GM21515 (cell line): ENCODE results near the gene ATF1.
"Not testable (repeated sequence)": the region's sequence is repeated elsewhere in the genome, so short reads cannot be mapped to it uniquely, and the experiment has no call there.

Source experiments
- ATAC-seq: cut with Tn5 transposase; IDR thresholded peaks from one replicate; pipeline ENCODE4 v1.9.1; 2021; ENCODE audit not compliant: unreplicated experiment

The ATF1 gene

DNA sequence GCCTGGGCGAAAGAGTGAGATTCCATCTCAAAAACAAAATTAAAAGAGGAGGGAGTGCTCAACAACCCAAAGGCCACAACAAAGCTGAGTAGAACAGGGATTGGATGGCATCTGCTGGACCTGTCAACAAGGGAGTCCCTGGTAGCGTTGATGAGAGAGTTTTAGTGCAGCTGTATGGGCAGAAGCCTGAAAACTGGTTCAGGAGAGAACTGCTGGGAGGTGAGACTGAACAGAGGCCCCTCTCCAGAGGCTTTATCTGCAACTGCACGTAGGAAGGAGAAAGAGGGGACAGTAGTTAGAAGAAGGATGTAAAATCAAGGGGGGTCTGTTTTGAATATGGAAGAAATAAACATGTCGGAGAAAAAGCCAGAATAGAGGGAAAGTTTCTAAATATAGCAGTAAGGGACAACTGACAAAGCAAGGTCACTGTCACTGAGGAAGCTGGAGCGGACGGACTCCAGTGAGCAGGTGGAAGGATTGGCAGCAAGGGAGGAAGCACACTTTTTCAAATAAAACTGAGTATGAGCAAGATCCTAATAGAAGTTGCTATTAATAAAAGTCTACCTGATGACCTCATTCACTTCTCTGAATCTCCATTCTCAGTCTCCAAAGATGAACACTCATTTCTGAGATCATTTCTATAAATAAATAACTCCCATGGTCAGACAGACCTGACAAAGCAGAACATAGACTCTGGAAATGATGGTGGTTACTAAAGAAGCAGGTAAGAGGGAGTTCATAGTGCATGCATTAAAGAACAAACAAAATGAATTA lies 11.8 kb upstream of the ATF1 start:
- ATAC-seq, result no peak

DNA sequence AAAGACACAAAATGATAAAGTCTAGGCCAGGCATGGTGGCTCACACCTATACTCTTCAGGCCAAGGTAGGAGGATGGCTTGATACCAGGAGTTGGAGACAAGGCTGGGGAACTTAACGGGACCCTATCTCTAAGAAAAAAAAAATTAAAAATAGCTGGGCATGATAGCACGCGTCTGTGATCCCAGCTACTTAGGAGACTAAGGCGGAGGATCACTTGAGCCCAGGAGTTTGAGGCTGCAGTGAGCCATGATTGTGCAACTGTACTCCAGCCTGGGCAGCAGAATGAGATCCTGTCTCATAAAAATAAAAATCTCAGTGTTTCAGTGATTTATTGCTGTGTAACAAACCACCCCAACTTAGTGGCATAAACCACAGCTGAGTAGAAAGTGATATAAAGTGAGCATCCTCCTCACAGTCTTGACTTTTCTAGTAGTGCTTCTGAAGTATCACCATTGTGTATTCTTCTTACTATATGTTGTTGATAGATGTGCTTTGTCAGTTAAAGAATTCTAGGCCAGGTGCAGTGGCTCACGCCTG lies 10.6 kb upstream of the ATF1 start:
- ATAC-seq, result no peak

DNA sequence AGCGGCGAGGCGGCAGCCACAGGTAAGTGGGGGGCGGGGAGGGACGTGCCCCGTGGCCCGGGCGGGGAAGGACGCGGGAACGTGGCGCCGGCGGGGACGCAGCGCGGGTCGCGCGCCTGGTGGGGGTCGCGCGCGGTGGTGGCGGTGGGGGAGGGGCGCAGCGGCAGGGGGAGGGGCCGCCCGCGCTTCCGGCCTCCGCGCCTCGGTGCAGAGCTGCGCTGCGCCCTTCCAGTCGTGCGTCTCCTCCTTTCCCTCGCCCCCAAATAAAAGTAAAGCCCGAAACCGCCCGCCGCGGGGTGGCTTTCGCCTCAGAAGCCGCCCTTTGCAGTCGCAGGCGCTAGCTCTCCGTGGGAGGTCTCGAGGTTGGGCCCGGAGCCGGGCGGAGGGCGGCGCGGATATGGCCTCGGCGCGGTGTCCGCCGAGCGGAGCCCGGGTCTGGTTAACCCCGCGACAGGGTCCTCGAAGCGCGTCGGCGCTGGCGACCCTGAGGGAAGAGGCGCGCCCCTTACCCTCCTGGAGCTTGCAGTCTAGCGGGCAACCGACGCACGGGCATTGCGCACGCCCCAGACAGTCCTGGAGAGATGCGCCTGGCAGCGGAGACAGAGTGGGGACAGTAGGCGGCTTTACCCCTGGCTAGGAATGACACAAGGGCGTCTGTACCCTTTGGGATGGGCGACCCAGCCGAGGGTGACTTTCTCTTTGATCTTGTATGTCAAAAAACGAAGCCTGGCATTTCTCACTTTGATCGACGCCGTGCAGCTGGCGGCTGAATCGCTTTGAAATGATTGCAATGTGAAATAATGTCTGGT lies 589 bp downstream of the ATF1 start:
- peak; percentile 45 for ATAC-seq

DNA sequence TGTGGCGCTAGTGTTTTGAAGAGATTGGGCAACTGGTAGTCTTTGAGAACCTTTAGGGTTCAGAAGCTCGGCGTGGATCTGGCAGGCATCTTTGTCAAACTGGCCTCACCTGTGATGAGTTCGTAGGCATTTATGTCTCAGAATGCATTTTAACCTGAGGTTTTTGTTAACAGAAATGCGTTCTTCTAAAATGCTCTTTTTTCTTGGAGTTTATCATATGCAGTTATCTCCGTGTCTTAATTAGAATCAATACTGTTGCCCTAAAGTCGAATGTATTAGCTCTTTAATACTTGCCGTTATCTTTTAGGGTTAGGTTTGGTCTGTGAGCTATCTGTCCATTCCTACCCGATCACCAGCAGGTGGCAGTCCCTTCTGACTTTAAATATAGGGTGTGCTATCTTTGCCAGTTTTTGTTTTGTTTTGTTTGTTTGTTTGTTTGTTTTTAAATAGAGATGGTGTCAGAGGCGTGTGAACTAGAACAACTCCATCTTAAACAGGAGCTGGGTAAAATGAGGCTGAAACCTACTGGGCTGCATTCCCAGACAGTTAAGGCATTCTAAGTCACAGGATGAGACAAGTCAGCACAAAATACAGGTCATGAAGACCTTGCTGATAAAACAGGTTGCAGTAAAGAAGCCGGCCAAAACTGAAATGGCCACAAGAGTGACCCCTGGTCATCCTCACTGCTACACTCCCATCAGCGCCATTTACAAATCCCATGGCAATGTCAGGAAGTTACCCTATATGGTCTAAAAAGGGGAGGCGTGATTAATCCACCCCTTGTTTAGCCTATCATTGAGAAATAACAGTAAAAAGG lies 1.4 kb downstream of the ATF1 start:
- peak; percentile 12 for ATAC-seq

DNA sequence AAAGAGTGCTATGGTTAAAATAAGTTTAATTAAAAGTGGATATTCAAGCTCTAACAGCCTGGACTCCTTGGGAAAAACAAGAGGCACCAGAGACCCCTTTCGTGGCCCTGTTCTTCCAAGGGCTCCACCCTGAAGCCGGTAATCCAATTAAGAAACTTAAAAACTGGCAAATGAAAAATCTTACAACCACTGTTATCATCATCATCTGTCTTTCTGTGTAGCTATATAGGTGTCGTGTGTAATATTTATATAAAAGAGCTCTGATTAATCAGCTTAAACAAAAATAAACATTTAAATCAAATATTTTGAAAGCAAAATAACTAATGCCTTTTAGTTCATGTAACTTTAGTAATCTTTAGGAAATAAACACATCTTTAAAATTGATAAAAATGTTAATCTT lies 4.5 kb downstream of the ATF1 start:
- no peak for ATAC-seq

DNA sequence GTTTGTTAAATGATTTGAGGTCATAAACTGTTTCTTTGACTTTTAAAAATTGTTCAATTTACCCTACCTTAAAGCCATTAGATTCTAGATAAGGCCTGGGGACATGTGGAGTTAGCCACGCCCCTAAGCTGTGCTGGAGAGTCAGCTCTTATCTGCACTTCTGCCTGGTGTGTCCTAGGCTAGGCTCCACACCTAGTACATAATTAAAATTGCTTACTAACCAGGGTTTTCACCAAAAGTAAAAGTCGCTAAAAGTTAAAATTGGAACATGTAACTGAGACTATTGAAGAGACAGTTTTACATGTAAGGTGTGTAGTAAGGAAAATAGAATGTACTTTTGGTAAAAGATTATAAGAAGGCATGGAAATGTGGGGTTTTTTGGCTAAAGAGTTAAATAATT lies 4.9 kb downstream of the ATF1 start:
- not testable (repeated sequence) for ATAC-seq

DNA sequence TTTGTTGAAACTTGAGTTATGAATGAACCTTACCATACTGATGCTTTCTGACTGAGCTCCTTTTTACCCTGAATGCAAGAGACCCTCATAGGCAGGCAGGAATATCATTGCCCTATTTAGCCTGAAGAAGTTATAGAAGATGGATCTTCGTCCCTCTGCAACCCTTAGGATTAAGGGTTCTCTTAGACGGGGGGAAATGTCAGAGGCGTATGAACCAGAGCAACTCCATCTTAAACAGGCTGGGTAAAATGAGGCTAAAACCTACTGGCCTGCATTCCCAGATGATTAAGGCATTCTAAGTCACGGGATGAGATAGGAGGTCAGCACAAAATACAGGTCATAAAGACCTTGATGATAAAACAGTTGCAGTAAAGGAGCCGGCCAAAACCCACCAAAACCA lies 7.5 kb downstream of the ATF1 start:
- ATAC-seq, result no peak

DNA sequence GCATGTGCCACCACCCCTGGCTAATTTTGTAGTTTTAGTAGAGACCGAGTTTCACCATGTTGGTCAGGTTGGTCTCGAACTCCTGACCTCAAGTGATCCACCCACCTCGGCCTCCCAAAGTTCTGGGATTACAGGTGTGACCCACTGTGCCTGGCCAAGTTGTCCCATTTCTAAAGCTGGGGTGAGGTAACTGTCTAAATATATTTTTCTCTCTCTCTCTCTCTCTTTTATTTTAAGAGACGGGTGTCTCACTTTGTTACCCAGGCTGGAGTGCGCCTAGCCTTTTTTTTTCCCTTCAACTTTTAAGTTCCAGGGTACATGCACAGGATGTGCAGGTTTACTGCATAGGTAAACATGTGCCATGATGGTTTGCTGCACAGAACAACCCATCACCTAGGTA lies 8.6 kb downstream of the ATF1 start:
- no peak for ATAC-seq

DNA sequence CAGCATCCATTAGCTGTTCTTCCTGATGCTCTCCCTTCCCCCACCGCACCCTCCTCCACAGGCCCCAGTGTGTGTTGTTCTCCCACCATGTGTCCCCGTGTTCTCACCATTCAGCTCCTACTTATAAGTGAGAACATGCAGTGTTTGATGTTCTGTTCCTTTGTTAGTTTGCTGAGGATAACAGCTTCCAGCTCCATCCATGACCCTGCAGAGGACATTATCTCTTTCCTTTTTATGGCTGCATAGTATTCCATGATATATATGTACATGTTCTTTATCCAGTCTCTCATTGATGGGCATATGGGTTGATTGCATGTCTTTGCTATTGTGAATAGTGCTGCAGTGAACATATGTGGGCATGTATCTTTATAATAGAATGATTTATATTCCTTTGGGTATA lies 9.0 kb downstream of the ATF1 start:
- ATAC-seq, result no peak

DNA sequence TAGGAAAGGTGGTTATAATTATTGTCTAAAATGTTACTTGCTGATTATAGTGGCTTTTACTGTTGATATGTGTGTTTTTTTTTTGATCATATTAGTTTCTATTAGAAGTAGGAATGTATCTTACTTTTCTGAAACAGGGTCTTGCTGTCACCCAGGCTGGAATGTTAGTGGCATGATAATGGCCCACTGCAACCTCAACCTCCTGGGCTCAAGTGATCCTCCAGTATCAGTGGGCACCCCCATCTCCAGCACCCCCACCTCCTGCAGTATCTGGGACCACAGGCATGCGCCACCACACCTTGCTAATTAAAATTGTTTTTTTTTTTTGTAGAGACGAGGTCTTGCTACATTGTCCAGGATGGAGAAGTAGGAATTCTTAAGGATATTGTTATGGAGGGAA lies 11.3 kb downstream of the ATF1 start:
- ATAC-seq, result no peak

DNA sequence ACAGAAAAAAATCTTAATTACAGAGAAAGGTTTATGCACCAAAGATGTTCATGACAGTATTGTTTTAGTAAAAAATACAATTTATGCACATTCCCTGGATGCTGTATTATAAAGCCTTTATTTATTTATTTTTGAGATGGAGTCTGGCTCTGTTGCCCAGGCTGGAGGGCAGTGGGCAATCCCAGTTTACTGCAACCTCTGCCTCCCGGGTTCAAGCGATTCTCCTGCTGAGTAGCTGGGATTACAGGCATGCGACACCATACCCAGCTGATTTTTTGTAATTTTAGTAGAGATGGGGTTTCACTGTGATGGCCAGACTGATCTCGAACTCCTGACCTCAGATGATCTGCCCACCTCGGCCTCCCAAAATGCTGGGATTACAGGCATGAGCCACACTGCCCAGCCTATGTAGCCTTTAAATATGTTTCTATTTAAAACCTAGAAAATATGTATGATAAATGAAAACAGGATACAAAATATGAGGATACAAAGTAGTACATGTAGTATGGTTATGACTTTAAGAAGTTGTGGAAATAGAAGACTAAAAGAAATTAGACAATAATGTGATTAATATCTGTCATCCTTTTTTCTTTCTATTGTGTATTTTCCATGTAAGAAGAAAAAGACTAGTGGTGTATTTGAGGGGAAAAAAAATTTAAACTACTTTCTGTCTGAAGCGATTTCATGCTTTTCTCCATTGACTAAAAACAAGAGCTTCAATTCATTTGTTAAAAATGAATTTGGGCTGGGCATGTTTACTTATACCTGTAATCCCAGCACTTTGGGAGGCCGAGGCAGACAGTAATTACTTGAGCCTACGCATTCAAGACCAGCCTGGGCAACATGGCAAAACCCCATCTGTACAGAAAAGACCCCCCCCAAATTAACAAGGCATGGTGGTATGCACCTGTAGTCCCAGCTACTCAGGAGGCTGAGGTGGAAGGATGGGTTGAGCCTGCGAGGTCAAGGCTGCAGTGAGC lies 13.1 kb downstream of the ATF1 start:
- no peak for ATAC-seq

DNA sequence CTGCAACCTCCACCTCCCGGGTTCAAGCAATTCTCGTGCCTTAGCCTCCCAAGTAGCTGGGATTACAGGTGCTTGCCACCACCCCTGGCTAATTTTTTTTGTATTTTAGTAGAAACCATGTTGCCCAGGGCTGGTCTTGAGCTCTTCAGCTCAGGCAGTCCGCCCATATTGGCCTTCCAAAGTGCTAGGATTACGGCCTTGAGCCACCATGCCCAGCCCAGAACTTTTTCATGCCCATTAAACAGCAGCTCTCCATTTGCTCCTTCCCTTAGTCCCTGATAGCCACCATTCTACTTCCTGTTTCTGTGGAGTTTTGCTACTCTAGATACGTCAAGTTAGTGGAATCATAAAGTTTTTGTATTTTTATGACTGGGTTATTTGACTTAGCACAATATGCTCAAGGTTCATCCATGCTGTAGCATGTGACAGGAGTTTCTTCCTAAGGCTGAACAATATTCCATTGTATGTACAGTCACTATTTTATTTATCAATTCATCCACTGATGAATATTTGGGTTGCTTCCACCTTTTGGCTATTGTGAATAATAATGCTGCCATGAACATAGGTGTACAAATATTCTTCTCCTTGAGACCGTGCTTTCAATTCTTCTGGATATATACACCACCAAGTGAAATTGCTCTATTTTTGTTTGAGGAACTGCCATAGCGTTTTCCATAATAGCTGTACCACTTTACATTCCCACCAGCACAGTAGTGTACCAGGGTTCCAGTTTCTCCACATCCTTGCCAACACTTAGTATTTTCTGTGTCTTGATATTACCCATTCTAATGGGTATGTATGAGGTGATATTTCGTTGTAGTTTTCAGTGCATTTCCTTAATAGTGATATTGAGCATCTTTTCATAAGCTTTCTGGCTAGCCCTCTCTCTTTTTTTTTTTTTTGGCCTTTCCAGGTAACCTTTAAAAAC lies 15.0 kb downstream of the ATF1 start:
- no peak for ATAC-seq

DNA sequence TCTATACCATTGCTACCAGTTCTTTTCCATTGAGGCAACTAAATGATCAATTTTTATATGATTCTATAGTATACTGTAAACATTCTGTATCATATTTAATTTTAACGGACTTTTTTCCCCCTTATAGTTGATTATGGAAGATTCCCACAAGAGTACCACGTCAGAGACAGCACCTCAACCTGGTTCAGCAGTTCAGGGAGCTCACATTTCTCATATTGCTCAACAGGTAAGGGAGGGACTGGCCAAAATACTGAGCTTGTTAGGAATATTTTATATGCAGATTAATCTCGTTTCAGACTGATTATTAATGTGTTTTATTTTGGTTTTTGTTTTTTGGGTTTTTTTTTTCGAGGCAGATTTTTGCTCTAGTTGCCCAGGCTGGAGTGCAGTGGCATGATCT lies 16.1 kb downstream of the ATF1 start:
- ATAC-seq, result no peak

DNA sequence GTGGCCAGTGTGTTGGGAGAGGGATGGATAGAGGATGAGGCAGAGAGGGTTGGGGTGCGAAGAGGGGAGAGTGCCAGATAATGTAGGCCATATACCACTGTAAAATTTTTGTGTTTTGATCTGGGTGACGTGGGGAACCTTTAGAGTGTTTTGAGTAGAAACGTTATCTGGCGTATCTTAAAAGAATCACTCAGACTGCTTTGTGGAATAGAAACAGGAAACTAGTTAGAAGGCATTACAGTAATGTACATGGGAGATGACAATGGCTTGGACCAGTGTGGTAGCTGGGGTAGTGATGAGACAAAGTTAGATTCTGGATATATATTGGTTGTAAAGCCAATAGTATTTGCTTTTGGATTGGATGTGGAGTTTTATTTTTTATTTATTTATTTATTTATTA lies 20.6 kb downstream of the ATF1 start:
- ATAC-seq, result no peak

DNA sequence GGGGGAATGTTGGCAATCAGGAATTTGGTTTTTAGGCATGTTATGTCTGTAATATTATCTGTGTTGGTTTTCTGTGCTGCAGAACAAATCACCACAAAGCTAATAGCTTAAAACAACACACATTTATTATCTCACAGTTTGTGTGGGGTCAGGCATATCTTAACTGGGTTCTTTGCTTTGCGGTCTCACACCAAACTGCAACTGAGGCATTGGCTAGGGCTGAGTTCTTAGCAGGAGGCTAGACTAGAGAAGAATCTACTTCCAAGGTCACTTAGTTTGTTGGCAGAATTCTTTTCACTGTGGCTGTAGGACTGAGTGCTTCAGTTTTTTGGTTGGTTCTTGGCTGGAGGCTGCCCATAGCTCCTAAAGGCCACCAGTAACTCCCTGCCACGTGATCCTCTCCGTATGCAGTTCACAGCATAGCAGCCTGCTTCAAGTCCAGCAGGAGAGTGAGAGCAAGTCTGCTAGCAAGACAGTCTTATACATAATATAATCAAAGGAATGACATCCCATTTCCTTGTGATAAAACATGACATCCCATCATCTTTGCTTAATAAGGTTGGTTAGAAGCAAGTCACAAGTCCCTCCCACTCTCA lies 21.6 kb downstream of the ATF1 start:
- ATAC-seq, result no peak

DNA sequence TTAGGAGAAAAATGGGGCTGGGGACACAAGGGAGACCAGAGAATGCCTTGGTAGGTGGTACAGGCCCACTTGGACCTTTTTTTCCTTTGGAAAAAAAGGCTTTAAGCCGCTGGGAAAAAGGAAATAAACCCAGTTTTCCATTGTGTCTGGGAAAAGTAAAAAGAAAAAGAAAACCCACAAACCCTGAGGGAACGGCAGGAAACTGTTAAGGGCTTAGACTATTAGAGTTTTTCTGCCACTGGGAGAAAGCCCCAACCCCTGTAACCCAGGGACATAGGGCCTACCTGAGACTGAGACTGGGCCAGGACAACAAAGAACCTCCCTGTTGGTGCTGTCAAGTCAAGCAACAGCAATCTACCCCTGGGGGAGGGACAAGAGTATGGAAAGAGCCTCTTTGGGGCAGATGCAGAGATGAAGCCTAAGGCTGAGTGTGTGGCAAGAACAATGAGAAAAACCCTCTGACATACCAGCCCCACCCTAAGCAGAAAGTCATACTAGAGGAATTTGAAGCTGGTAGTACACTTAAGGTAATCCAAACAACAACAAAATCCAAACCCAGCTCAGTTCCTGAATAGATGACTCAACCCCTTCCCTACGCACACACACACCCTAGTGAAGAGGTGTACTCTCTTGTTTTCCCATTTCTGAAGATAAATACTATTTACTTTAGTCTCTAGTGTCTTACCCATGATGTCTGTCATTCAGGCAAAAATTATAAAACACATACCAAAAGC lies 22.8 kb downstream of the ATF1 start:
- ATAC-seq, result no peak

DNA sequence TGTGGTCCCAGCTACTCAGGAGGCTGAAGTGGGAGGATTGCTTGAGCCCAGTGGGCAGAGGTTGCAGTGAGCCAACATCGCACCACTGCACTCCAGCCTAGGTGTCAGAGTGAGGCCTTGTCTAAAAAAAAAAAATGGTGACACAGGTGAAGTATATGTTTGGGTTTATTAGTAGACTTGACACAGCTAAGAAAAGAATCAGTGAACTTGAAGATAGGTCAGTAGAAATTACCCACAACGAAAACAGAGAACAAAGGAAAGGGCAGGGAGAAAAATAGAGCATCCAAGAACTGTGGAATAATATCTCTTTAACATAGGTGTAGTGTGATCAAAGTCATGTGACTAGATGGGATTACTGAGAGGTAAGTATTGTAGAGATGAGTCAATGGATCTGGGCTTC lies 23.7 kb downstream of the ATF1 start:
- ATAC-seq, result no peak

DNA sequence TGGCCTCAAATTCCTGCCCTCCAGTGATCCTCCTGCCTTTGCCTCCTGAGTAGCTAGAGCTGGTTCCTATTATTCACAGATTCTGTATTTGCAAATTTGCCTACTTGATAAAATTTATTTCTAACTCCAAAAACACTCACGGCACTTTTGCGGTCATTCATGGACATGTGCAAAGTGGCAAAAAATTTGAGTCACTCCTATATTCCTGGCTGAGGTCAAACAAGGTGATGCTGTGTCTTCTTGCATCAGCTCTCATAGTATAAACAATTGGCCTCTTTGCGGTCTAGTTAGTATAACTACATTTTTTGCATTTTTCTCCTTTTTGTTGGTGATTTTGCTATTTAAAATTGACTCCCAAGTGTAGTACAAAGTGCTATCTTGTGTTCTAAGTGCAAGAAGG lies 24.7 kb downstream of the ATF1 start:
- ATAC-seq, result no peak
